ENCODE results near the gene THRB.

THRB gene

DNA sequence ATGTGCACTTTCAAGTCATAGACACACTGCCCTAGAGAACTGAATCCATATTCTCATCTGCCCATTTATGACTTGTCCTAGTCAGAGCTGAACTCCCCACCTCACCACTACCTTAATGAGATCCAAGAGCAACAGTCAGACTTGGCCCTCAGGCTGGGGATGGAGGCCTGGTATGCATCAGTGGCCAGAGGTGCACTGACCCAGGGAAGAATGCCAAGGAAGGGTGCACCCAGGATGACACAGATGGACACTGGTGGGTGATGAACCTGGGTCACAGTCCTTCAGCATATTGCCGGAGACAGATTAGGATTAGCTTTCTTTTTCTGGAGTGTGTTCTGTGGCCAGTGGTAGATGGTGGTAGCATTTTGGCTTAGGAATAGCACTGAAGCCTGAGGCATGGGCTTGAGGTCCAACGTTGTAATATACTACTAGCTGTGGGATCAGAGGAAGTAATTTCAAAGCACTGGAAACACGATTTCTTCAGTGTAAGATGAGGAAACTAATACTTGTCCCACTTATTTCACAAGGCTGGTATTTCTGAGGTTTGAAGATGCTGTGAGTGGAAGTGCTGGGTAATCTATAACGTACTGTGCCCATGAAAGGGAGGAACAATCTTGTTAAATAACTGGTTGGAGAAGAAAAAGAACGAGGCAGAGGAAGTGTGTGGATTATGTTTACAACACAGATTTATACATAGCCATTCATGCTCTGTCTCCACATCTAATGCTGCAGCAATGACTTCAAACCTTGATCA is 265.0 kb downstream of the THRB start:
- no peaks in the 10 kb centered on the region for H3K36me3 Mint-ChIP-seq (ENCODE audit: low read depth)
- H3K4me1 Mint-ChIP-seq (ENCODE audit: low read depth) = no peaks in the 10 kb centered on the region
- no peak overlapping the region for H3K27ac Mint-ChIP-seq
- H3K9me3 Mint-ChIP-seq = no peaks in the 10 kb centered on the region
- H3K4me3 Mint-ChIP-seq = no peak overlapping the region
- peaks cover 6% of the 10 kb centered on the region for H3K27me3 Mint-ChIP-seq

DNA sequence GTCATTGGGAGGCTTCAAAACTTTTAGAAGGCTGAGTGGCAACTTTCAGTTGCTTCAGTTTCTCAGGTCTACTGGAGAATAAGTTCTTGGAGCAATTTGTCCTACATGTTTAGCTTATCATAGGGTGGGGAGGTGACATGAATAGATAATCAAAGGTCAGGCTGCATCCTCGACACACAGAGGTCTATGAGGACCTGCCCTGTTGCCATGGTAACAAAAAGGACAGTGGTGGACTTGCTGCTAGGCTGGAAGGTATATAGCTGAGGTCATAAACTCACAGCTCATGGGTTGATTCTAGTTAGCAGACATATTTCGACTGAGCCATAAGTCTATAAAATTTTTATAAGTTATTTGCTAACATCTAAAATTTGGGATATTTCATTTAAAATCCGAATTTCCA is 267.0 kb downstream of the THRB start:
- Mint-ChIP-seq H3K27ac (no peak overlapping the region), H3K9me3 (no peaks in the 10 kb centered on the region), H3K27me3 (peaks cover 7% of the 10 kb centered on the region), H3K4me1 (ENCODE audit: low read depth) (no peaks in the 10 kb centered on the region), H3K4me3 (no peak overlapping the region), H3K36me3 (ENCODE audit: low read depth) (no peaks in the 10 kb centered on the region)

DNA sequence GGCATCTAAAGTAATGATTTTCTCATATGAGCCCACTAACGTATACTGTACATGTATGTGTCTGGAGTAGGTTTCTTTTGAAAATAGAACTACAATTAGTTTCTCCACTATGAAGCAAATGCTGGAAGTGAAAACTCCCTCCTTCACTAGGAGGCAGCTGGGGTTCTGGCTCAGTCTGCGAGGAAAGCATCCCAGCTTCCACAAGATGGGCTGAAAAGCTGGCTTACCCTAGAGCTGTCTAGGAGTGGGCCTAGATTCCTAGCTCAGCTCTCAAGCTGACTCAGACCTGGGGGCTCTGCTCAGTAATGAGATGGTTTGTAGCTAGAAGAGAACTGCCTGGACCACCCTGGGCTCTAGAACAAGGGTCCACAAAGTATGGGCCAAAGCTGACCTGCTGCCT is 268.3 kb downstream of the THRB start:
- Mint-ChIP-seq H3K36me3 (ENCODE audit: low read depth) (no peaks in the 10 kb centered on the region), H3K27me3 (peaks cover 11% of the 10 kb centered on the region), H3K27ac (no peak overlapping the region), H3K4me1 (ENCODE audit: low read depth) (no peaks in the 10 kb centered on the region), H3K4me3 (no peak overlapping the region), H3K9me3 (no peaks in the 10 kb centered on the region)

DNA sequence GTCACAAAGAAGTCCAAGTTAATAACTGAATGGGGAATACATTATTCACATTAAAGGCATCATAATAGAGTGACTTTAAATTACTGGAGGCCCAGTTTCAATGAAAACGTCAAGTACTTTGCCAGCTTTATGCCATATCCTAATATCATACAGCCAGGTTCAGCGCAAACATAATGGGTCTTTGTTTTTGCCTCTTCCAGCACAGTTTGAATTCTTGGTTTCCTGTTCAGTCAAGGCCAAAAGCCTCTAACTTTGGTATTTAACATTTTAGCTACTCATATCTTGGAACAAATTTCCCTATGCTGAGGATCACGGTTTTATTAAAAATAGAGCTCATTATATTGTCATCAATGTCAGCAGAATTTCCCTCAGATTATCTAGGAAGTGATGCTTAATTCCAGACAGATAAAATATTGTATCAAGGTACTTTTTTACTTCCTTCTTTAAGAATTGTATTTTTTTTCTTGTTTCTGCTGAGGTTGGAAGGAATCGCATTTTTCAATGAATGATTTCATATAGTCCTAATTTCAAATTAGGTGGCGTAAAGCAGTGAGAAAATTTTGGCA is 269.2 kb downstream of the THRB start:
- Mint-ChIP-seq H3K4me1 (ENCODE audit: low read depth) (no peaks in the 10 kb centered on the region), H3K9me3 (no peaks in the 10 kb centered on the region), H3K27ac (no peak overlapping the region), H3K27me3 (peaks cover 14% of the 10 kb centered on the region), H3K36me3 (ENCODE audit: low read depth) (no peaks in the 10 kb centered on the region), H3K4me3 (no peak overlapping the region)

DNA sequence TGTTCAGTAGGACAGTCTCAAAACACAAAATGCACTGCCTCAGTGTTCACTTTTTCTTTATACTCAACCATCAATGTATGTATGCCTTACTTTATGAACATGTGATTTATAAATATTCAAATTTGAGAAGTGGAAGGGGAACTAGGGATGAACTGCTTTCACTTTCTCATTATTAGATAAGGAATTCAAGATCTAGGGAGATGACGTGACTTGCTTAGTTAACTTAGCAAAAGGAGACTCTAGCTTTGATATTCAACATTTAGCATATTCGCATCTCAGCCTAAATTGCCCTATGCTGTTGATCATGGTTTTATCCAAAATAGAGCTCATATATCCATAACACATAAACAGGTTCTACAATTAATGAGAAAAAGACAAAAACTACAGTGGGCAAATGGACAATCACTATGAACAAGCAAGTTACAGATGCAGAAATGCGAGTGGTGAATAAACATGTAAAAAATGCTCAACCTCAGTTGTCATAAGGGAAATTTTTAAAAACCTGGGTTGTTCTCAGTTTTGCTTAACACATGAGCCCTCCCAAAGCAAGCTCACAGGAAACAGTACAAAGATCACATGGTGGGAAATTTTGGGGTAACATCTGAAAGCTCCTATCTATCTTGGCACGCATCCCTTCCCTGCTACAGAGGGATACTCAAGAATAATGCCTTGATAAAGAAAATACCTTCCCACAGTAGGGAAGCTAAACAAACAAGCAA is 269.8 kb downstream of the THRB start:
- Mint-ChIP-seq H3K4me3 (no peak overlapping the region), H3K4me1 (ENCODE audit: low read depth) (no peaks in the 10 kb centered on the region), H3K9me3 (no peaks in the 10 kb centered on the region), H3K27me3 (peaks cover 14% of the 10 kb centered on the region), H3K27ac (no peak overlapping the region), H3K36me3 (ENCODE audit: low read depth) (no peaks in the 10 kb centered on the region)

DNA sequence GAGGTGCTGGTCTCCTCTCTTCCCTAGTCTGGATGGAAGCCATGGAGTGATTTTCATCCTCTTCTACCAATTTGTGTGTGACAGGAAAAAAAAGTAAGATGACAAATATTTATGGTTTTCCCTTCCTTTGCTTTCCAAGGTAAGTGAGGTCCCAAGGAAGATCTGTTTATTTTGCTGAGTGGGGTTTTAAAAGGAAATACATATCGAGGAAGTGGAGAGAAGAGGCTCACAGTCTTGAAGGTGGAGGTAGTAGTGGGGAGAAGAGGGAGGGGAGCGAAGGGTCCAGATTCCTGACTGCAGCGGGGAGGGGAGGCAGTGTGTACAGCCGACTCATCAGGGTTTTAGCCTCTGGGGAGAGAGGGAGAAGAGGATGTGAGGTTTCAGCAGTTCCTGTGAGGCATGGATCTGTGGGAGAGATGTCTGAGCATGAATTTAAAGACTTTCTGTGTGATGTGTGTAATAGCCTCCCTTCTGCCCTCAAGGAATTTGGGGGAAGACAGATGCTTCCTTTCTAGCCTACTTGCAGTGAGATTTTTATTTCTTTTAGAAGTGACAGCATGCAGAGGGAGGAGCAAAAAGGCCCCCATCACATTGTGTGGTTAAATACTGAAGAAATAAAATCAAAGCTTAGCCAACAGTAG is 272.4 kb downstream of the THRB start:
- no peaks in the 10 kb centered on the region for H3K36me3 Mint-ChIP-seq (ENCODE audit: low read depth)
- H3K9me3 Mint-ChIP-seq = no peaks in the 10 kb centered on the region
- no peak overlapping the region for H3K4me3 Mint-ChIP-seq
- H3K27ac Mint-ChIP-seq = no peak overlapping the region
- no peaks in the 10 kb centered on the region for H3K4me1 Mint-ChIP-seq (ENCODE audit: low read depth)
- peaks cover 14% of the 10 kb centered on the region for H3K27me3 Mint-ChIP-seq

DNA sequence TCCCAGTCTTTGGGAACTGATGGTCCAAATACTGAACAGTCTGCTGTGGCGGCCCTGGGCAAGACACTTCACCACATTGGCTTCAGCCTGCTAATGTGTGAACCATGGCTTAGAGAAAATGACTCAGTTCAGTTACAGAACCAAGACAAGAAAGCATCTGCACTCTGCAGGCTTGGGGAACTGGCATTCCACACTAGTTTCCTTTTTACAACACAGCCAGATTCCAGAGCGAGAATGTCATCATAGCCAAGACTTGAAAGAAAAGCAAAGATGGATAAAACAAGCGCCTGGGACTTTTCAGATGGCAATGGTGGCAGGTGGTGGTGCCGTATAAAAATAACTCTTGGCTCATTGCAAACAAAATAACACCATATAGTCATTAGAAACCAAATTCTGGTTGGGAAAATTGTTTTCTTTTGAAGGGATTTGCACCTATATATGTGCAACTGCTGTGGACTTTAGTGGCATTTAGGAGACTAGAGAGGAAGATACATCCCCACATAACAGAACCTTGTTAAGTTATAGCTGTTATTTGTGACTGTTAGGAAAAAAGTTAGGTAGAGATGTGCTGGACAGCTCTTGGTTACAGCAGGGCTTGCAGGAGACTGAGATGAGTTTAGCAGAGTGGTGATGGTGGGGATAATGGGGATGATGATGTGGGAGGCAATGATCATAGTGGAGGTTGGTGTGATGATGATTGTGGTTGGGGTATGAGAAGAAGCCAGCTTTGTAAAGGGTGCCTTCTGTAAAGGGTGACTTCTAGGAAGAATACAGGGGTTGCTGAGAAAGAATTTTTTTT is 273.6 kb downstream of the THRB start:
- Mint-ChIP-seq H3K27me3 (peaks cover 14% of the 10 kb centered on the region), H3K9me3 (no peaks in the 10 kb centered on the region), H3K36me3 (ENCODE audit: low read depth) (no peaks in the 10 kb centered on the region), H3K4me3 (no peak overlapping the region), H3K27ac (no peak overlapping the region), H3K4me1 (ENCODE audit: low read depth) (no peaks in the 10 kb centered on the region)

DNA sequence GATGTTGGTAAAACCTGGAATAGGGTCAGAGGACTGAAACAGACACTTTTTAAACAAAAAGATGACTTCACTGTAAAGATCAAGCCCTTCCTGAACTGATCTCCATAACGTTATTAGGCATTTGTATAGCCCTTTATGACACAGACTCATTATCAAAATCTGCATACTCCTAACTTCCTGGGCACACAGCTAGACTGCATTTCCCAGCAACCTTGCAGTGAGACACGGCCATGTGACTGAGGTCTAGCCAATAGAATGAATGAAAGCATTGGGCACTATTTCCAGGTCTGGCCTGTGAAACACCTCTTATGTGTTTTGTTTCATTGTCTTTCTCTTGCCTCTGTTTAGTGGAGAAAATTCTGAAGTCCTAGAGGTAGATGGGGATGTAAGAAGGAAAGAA is 279.1 kb downstream of the THRB start:
- Mint-ChIP-seq H3K27ac (no peak overlapping the region), H3K27me3 (no peaks in the 10 kb centered on the region), H3K36me3 (ENCODE audit: low read depth) (no peaks in the 10 kb centered on the region), H3K9me3 (no peaks in the 10 kb centered on the region), H3K4me1 (ENCODE audit: low read depth) (no peaks in the 10 kb centered on the region), H3K4me3 (no peak overlapping the region)

DNA sequence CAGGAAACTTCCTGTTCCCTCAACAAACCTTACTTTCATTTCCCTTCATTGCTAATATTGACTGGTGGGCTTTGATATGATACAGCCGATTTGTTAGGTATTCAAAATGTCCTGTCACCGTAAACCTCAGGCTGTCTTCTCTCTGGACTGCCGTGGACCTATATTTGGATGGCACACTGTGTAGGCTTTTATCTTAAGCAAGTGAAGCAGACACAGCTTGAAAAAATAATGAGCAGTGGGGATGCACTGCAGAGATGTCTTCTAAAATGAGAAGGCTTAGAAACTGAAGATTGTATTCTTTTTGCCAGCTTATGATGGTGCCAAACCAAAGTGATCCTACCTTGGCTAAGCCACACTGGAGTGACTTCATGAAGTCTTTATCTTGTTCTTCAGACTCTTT is 283.3 kb downstream of the THRB start:
- Mint-ChIP-seq H3K4me3 (no peak overlapping the region), H3K9me3 (no peaks in the 10 kb centered on the region), H3K27ac (no peak overlapping the region), H3K27me3 (peaks cover 6% of the 10 kb centered on the region), H3K36me3 (ENCODE audit: low read depth) (no peaks in the 10 kb centered on the region), H3K4me1 (ENCODE audit: low read depth) (no peaks in the 10 kb centered on the region)

DNA sequence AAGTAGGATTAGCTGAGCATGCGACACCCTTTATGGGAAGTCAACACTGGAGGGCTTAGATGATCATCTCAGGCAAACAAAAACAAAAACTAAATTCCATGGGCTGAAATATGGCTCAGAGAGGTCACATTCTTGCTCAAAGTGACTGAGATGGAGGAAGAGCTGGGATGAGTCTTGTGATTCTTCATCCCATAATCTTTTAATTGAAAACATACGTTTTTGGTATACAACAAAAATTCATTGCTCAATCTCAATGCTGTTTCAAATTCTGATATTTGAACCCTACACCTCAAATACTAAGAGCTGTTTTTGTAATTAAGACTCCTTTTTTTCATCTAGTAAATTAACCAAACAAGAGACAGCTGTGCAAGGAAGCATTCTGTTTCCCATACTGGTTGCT is 292.6 kb downstream of the THRB start:
- Mint-ChIP-seq H3K9me3 (no peaks in the 10 kb centered on the region), H3K27ac (no peak overlapping the region), H3K36me3 (ENCODE audit: low read depth) (no peaks in the 10 kb centered on the region), H3K4me1 (ENCODE audit: low read depth) (no peaks in the 10 kb centered on the region), H3K4me3 (no peak overlapping the region), H3K27me3 (peaks cover 5% of the 10 kb centered on the region)

DNA sequence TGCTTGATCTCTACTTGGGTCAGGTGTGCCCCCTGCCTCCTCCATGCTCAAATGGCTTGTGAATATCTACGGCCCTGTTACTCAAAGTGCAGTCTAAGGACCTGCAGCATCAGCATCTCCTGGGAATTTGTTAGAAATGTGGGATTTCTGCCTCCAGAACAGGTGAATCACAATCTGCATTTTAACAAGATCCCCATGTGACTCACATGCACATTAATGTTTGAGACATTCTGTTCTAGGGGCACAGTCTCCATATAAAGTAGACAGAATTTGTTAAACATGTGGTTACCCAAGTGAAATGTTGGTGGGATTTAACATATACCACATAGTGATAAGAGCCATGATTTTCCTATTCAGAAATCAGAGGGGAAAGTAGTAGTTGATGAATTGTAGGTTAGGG is 293.3 kb downstream of the THRB start:
- H3K4me3 Mint-ChIP-seq = no peak overlapping the region
- no peaks in the 10 kb centered on the region for H3K9me3 Mint-ChIP-seq
- H3K4me1 Mint-ChIP-seq (ENCODE audit: low read depth) = no peaks in the 10 kb centered on the region
- H3K27ac Mint-ChIP-seq = no peak overlapping the region
- peaks cover 5% of the 10 kb centered on the region for H3K27me3 Mint-ChIP-seq
- no peaks in the 10 kb centered on the region for H3K36me3 Mint-ChIP-seq (ENCODE audit: low read depth)

DNA sequence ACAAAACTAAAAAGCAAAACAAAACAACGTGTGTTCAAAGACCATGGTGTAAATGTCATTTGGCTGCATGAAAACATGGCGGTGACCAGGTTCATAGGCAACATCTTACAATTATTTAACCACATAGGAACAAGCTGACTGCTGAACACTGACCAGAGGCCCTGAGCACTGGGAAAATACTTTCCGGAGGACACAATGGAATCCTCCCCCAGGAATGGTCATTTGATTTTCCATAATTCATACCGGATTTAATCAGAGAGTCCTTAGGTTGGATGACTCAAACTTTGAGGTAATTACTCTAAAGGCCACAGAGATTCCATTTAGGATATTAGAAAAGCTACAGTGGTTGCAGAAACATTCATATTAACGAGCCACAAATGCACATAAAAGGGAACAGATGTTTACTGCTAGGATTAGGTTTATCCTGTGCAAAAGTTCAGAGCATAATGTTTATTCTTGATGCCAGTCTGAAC is 294.8 kb downstream of the THRB start:
- Mint-ChIP-seq H3K9me3 (no peaks in the 10 kb centered on the region), H3K4me3 (no peak overlapping the region), H3K36me3 (ENCODE audit: low read depth) (no peaks in the 10 kb centered on the region), H3K27me3 (peaks cover 4% of the 10 kb centered on the region), H3K27ac (no peak overlapping the region), H3K4me1 (ENCODE audit: low read depth) (no peaks in the 10 kb centered on the region)

DNA sequence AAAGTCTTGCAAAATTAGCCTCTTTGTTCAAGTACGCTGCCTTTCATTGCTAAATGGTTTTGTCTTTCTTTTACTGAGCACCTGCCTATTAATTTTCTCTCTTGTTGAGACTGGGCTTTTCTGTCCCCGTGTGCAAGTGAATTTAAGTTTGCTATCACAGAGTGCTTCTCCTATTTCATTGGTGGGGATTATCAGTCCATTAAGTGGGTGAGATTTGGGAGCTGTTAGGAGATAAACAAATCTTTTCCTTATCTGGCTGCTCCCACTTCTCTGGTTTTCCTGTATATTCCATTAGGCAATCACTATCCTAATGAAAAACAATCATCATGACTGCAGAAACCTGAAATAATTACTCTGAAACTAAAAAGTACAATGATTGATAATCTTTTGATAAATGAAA is 295.4 kb downstream of the THRB start:
- no peaks in the 10 kb centered on the region for H3K9me3 Mint-ChIP-seq
- H3K27me3 Mint-ChIP-seq = peaks cover 3% of the 10 kb centered on the region
- no peak overlapping the region for H3K4me3 Mint-ChIP-seq

DNA sequence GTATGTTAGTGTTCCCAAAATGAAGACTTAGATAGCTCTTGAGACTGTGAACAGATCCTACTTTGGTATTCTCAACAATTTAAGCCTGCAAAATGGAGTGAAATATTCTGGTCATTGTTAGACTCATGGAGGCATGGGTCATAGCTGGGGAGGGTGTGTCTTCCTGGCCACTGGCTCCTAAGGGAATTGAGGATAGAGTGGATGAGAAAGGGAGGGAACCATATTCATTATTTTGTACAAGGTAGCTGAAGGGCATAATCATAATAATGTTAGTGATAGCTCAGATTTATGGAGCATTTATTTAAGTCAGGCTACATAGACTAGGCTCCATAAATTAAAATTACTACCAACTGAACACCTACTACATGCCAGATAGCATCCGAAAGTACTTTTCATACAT is 295.9 kb downstream of the THRB start:
- H3K4me1 Mint-ChIP-seq (ENCODE audit: low read depth) = no peaks in the 10 kb centered on the region
- H3K27me3 Mint-ChIP-seq = peaks cover 3% of the 10 kb centered on the region
- no peak overlapping the region for H3K4me3 Mint-ChIP-seq
- H3K27ac Mint-ChIP-seq = no peak overlapping the region
- H3K9me3 Mint-ChIP-seq = no peaks in the 10 kb centered on the region
- no peaks in the 10 kb centered on the region for H3K36me3 Mint-ChIP-seq (ENCODE audit: low read depth)

More for the DNA sequence above, 295.4 kb downstream of the THRB start:
- no peaks in the 10 kb centered on the region for H3K36me3 Mint-ChIP-seq (ENCODE audit: low read depth)
- H3K4me1 Mint-ChIP-seq (ENCODE audit: low read depth) = no peaks in the 10 kb centered on the region
- H3K27ac Mint-ChIP-seq = no peak overlapping the region

All from stimulated activated naive CD8-positive, alpha-beta T cell treated with anti-CD3 and anti-CD28 coated beads, Interleukin-15, Interleukin-2, amounts not matched to agents 100 ng/mL and 50 ng/mL, for 24 hours (primary cell).